ENCODE data around the gene PDE7B.

DNA sequence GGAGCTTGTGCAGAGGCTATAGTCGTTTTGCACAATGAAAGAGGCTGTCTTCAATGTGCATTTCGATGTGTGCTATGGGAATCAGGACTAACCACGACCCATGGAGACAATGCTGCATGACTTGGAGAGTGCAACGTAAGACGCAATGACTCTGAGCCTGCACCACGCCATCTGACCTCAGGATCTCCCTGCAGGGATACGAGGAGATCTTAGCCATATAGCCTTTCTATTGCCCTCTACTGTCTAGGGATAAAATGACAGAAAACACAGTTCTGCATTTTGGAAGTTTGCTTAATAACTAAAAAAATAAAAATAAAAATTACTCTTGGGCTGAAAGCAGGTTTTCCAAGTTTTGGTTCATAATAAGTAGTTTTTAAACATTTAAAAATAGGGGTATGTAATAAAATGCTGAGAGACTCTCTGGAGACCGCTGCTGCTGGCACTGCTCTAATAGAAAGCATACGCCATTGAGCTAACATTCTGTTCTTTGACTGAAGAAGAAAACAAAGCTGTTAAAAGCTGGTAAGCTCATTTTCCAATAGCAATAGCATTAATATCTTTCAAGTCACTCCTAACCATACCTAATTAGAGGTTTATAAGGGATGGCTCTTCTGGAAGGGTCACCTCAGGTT lies 87.2 kb downstream of the PDE7B start:
- TF ChIP-seq, protein P1, sequence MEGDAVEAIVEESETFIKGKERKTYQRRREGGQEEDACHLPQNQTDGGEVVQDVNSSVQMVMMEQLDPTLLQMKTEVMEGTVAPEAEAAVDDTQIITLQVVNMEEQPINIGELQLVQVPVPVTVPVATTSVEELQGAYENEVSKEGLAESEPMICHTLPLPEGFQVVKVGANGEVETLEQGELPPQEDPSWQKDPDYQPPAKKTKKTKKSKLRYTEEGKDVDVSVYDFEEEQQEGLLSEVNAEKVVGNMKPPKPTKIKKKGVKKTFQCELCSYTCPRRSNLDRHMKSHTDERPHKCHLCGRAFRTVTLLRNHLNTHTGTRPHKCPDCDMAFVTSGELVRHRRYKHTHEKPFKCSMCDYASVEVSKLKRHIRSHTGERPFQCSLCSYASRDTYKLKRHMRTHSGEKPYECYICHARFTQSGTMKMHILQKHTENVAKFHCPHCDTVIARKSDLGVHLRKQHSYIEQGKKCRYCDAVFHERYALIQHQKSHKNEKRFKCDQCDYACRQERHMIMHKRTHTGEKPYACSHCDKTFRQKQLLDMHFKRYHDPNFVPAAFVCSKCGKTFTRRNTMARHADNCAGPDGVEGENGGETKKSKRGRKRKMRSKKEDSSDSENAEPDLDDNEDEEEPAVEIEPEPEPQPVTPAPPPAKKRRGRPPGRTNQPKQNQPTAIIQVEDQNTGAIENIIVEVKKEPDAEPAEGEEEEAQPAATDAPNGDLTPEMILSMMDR (IDR thresholded peaks at IDR 0.05), result no peak
- TF ChIP-seq PRRX2 (CRISPR knock-in tag; IDR thresholded peaks at IDR 0.05) (no peak), CREB1 (CRISPR knock-in tag; IDR thresholded peaks at IDR 0.05) (no peak)
- TF ChIP-seq, protein P2, sequence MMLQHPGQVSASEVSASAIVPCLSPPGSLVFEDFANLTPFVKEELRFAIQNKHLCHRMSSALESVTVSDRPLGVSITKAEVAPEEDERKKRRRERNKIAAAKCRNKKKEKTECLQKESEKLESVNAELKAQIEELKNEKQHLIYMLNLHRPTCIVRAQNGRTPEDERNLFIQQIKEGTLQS (CRISPR knock-in tag; conservative IDR thresholded peaks at IDR 0.05), result no peak

All from WTC11 (cell line).